ENCODE results near the gene BCKDHB.

BCKDHB gene

DNA sequence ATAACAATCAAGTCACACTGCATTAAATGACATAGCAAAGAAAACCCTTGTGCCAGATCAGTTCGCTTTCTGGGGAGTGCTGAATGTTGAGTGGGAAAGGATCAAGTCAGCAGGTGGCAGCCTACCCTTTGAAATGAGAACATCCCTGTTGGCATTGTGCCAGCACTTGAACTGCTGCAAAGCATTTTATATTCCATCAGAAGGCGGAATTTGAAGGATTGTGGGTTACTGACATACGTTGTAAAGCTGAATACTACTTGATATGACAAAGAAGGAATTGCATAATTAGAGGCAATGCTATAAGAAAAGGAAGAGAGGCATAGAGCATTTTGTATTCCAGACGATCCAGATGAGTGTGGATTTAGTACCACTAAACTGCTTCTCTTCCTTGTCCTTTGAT, 26.5 kb downstream of the BCKDHB start:
- ChIA-PET POLR2A (no interaction called here), CTCF (interaction anchor here (1.0 to 1.3 kb wide), 2 partner anchors 81 to 200 kb away, joined by 3 read pairs; no protein-coding TSS in a partner anchor)
- DNase-seq (ENCODE audit: extremely low spot score): peak; percentile 60
- TF ChIP-seq, protein P1, sequence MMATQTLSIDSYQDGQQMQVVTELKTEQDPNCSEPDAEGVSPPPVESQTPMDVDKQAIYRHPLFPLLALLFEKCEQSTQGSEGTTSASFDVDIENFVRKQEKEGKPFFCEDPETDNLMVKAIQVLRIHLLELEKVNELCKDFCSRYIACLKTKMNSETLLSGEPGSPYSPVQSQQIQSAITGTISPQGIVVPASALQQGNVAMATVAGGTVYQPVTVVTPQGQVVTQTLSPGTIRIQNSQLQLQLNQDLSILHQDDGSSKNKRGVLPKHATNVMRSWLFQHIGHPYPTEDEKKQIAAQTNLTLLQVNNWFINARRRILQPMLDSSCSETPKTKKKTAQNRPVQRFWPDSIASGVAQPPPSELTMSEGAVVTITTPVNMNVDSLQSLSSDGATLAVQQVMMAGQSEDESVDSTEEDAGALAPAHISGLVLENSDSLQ (IDR thresholded peaks at IDR 0.05): no peak
- TF ChIP-seq SUZ12 (IDR thresholded peaks at IDR 0.05): no peak
- no peak for TF ChIP-seq FOXA1 (IDR thresholded peaks at IDR 0.05)
- TF ChIP-seq ZNF384 (IDR thresholded peaks at IDR 0.05): no peak
- TF ChIP-seq FOXM1 (IDR thresholded peaks at IDR 0.05; ENCODE audit: borderline replicate concordance): no peak
- TF ChIP-seq CTBP1 (IDR thresholded peaks at IDR 0.05; ENCODE audit: borderline replicate concordance): no peak
- no peak for TF ChIP-seq ELF4 (IDR thresholded peaks at IDR 0.05)
- no peak for TF ChIP-seq BHLHE40 (IDR thresholded peaks at IDR 0.05; ENCODE audit: borderline replicate concordance)

DNA sequence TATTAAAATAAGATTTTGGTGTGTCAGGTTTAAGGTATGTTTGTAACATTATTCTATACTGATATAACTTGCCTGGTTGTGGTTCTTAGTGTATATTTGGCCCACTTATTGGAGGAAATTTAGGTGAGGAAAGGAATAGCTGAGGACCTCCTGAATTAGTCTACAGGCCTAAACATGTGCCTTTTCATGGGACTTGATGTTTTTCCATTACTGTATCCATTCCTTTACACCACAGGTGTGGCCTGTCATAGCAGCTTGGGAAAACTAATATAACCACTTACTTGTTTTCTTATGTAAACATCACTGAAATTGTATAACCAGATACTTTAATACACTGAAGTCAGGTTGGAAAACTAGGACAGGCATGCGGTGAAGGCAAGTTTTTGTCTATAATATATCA, 27.6 kb downstream of the BCKDHB start:
- no peak for DNase-seq (ENCODE audit: extremely low spot score)
- ChIA-PET CTCF (no interaction called here), POLR2A (no interaction called here)
- TF ChIP-seq ZNF384 (IDR thresholded peaks at IDR 0.05): no peak
- TF ChIP-seq ARNT (IDR thresholded peaks at IDR 0.05): no peak
- TF ChIP-seq, protein P1 (IDR thresholded peaks at IDR 0.05): no peak
- no peak for TF ChIP-seq SUZ12 (IDR thresholded peaks at IDR 0.05)
- no peak for TF ChIP-seq BHLHE40 (IDR thresholded peaks at IDR 0.05; ENCODE audit: borderline replicate concordance)
- no peak for TF ChIP-seq CTBP1 (IDR thresholded peaks at IDR 0.05; ENCODE audit: borderline replicate concordance)
- no peak for TF ChIP-seq SP1 (IDR thresholded peaks at IDR 0.05)
- TF ChIP-seq TARDBP (IDR thresholded peaks at IDR 0.05): no peak
- TF ChIP-seq LEF1 (IDR thresholded peaks at IDR 0.05; ENCODE audit: borderline replicate concordance): no peak
- TF ChIP-seq FOXM1 (IDR thresholded peaks at IDR 0.05; ENCODE audit: borderline replicate concordance): no peak
- TF ChIP-seq NFRKB (IDR thresholded peaks at IDR 0.05): no peak
- no peak for TF ChIP-seq FOXK2 (IDR thresholded peaks at IDR 0.05)
- no peak for TF ChIP-seq HDGF (IDR thresholded peaks at IDR 0.05; ENCODE audit: borderline replicate concordance)
- no peak for TF ChIP-seq ELF4 (IDR thresholded peaks at IDR 0.05)
- TF ChIP-seq FOXA1 (IDR thresholded peaks at IDR 0.05): no peak
- no peak for TF ChIP-seq L3MBTL2 (conservative IDR thresholded peaks at IDR 0.05)

DNA sequence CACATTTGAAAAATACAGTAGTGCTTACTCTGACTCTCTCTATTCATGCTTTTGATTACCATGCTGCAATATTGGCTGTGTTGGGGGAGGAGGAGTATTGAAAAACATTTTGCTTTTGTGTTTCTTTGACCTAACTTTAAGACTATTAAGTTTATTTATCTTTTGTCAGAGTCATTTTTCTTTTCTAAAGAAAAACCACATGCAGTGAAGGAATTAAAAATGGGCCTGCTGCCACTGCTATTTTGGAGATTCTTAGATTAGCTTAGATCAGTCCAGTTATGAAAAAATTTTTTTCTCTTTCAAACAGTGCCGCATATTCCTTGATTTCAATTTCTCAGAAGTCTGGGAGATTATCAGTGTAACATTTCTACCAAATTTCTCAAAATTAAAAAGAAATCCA, 36.1 kb downstream of the BCKDHB start:
- CTCF ChIA-PET: no interaction called here
- no peak for DNase-seq (ENCODE audit: extremely low spot score)
- POLR2A ChIA-PET: no interaction called here

DNA sequence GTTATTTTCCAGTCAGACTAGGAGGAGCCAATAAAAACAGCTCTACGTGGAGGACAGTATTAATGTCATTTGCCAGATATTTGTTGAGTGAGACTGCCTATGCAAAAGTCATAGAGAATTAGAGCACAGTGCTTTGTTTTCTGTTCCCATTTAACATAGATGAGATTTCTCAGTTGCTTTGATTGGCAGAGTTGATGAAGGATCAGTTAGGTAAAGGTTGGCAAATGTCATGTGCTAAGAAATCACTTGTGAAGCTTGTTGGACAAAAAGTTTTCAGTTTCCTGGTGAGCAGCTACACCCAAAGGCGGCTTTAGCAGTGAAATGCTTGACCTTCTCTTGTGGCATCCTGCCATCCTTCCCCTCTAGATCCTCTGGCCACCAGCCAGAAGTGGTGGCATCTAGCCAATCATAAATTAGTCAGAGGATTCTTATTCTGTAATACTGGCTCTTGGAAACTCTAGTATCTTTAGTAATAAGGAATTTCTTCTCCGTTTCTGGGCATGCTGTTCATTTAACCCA, 37.0 kb downstream of the BCKDHB start:
- no peak for TF ChIP-seq FOXA1 (IDR thresholded peaks at IDR 0.05)
- no peak for TF ChIP-seq L3MBTL2 (conservative IDR thresholded peaks at IDR 0.05)
- no peak for TF ChIP-seq CTBP1 (IDR thresholded peaks at IDR 0.05; ENCODE audit: borderline replicate concordance)
- TF ChIP-seq SP1 (IDR thresholded peaks at IDR 0.05): no peak
- no peak for TF ChIP-seq ARNT (IDR thresholded peaks at IDR 0.05)
- TF ChIP-seq LEF1 (IDR thresholded peaks at IDR 0.05; ENCODE audit: borderline replicate concordance): no peak
- TF ChIP-seq ELF4 (IDR thresholded peaks at IDR 0.05): no peak
- no peak for TF ChIP-seq TARDBP (IDR thresholded peaks at IDR 0.05)
- no peak for TF ChIP-seq NFRKB (IDR thresholded peaks at IDR 0.05)
- ChIA-PET POLR2A (no interaction called here), CTCF (no interaction called here)
- DNase-seq (ENCODE audit: extremely low spot score): no peak

More for the DNA sequence above, 36.1 kb downstream of the BCKDHB start:
- TF ChIP-seq HDGF (IDR thresholded peaks at IDR 0.05; ENCODE audit: borderline replicate concordance): no peak
- no peak for TF ChIP-seq ELF4 (IDR thresholded peaks at IDR 0.05)
- TF ChIP-seq ZNF384 (IDR thresholded peaks at IDR 0.05): no peak
- no peak for TF ChIP-seq CTBP1 (IDR thresholded peaks at IDR 0.05; ENCODE audit: borderline replicate concordance)
- TF ChIP-seq TARDBP (IDR thresholded peaks at IDR 0.05): no peak
- TF ChIP-seq LEF1 (IDR thresholded peaks at IDR 0.05; ENCODE audit: borderline replicate concordance): no peak
- TF ChIP-seq, protein P1 (IDR thresholded peaks at IDR 0.05): no peak
- no peak for TF ChIP-seq SUZ12 (IDR thresholded peaks at IDR 0.05)
- TF ChIP-seq SP1 (IDR thresholded peaks at IDR 0.05): no peak
- no peak for TF ChIP-seq L3MBTL2 (conservative IDR thresholded peaks at IDR 0.05)
- no peak for TF ChIP-seq FOXM1 (IDR thresholded peaks at IDR 0.05; ENCODE audit: borderline replicate concordance)
- TF ChIP-seq FOXA1 (IDR thresholded peaks at IDR 0.05): no peak
- no peak for TF ChIP-seq NFRKB (IDR thresholded peaks at IDR 0.05)
- no peak for TF ChIP-seq FOXK2 (IDR thresholded peaks at IDR 0.05)
- TF ChIP-seq ARNT (IDR thresholded peaks at IDR 0.05): no peak
- TF ChIP-seq BHLHE40 (IDR thresholded peaks at IDR 0.05; ENCODE audit: borderline replicate concordance): no peak

DNA sequence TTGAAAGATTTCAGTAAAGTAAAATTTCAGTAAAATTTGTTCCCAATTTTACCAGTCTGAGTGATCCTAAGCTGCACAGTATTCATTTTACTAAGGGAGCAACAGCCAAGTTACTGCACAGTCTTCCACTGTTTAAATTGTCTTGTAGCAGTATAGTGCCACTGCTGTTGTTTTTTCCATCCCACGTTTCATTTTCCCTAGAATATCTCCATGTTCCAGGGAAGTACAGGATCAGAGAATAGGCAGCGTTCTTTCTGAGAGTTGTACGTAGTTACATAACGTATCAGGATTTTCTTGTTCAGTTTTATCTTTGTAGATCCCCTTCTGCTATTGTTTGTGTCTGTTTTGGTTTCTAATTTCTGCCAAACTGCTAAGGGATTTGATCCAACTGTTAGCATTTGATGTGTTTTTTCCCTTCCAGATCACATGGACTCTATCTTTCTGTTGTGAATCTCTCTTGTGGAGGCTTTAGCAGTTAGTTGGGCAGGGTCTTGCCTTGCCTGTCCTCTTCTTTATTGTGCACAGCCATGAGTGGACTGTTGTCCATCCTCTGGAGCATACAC, 38.4 kb downstream of the BCKDHB start:
- no peak for TF ChIP-seq ZNF384 (IDR thresholded peaks at IDR 0.05)
- POLR2A ChIA-PET: no interaction called here
- CTCF ChIA-PET: no interaction called here
- DNase-seq (ENCODE audit: extremely low spot score): no peak

DNA sequence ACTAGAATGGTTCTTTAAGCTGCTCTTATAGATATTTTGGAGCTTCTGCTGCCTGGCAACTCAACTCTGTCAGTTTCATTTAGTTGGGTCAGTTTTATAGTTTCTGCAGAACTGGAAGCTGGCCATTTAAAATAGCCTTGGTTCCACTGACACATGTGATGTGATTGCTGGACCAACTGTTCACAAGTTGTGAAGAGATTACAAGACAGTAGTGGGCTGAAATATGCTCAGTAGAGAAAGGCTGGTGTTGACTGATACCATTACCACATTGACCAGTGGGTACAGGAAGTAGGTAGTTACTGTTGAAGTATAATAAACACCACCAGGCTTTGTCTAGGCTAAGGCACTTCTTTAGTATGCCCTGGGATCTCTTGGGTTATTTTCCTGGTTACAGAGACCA, 39.0 kb downstream of the BCKDHB start:
- ChIA-PET POLR2A (no interaction called here), CTCF (no interaction called here)
- TF ChIP-seq, protein P1 (IDR thresholded peaks at IDR 0.05): no peak
- TF ChIP-seq SUZ12 (IDR thresholded peaks at IDR 0.05) (no peak), FOXA1 (IDR thresholded peaks at IDR 0.05) (no peak)
- no peak for DNase-seq (ENCODE audit: extremely low spot score)
